Measurements from ENCODE around the gene SCGB2B2.
"Not testable (repeated sequence)": the region's sequence is repeated elsewhere in the genome, so short reads cannot be mapped to it uniquely, and the experiment has no call there.

The SCGB2B2 gene, protein sequence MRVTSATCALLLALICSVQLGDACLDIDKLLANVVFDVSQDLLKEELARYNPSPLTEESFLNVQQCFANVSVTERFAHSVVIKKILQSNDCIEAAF

DNA sequence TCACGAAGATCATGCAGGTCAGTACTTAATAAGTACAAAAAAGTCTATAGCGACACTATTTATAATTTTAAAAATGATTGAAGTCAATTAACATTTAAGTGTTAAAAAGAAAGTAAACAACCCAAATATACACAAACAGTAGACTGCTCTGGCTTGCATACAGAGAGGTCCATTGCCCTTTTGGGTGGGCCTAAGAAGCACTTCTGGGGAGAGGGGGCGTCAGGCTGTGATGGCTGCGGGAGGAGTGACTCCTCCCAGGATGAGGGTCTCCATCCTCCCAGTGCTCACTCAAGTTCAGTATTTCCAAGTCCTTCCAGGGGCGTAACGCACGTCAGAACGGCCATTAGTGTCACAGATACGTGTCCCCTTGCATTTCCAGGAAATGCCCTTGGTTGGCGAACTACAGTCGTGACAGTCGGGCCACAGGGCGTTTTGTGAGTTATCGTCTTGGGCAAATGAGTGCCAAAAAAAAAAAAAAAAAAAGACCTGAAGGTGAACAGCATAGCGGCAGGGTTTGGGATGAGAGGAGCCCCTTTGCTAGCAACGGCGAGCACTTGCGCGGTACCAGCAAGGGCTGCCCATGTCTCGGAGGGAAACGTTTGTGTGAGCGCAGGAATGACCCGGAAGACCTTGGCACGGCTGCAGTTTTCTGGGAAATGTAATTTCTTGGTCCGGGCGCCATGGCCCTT lies at the start of gene SCGB2B2:
Gene SCGB2B2, minus strand, starts transcription at position 463 of the 689 bp plus-strand sequence. CDS start 82,596 bp downstream, outside the sequence.
- peak; percentile 55 for DNase-seq

DNA sequence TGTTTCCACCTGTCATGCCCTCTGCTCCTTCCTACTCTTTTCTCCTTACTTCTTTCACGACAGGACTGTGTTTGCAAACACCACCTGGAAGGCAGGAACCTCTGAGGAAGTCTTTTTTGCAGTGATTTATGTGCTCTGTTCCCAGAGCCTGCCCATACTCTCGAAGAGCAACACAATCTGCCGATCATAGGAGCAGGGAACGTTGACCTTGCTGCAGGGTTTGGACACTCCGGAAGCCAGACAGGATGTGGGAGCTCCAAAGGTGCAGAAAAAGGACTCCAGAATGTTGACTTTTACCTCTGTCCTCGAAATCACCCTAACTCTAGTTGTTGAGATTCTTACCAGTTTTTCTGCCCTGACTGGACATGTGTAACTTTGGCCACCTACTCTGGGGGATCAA lies 48.4 kb upstream of the SCGB2B2 start:
- DNase-seq: no peak

DNA sequence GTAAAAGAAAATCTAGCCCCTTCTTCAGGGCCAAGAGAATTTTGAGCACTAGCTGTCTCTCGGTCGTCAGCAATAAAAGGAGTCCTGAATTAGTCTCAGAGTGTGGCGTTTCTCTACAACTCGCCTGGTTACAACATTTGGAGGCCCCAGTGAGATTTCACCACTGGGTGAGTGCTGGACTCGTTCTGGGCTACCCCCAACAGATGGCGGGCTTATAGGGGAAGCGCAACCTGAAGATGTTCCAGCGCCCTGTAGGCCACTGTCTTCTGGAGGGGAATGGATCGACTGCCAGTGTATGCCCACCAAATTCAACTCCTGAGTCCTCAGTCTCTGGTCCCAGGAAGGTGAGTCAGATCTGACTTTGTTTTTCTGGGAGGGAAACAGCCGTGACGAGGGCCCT lies 45.4 kb upstream of the SCGB2B2 start:
- DNase-seq: no peak

DNA sequence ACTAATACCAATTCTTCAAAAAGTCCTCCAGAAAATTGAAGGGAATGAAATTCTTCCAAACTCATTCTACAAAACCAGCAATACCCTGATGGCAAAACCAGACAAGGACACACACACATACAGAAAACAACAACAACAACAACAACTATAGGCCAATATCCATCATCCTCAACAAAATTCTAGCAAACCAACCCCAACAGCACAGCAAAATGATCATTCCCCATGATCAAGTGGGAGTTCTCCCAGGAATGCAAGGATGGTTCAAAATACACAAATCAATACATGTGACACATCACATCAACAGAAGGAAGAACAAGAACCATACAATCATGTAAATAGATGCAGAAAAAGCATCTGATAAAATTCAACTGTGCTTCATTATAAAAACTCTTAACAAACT lies 38.4 kb upstream of the SCGB2B2 start:
- no peak for DNase-seq

DNA sequence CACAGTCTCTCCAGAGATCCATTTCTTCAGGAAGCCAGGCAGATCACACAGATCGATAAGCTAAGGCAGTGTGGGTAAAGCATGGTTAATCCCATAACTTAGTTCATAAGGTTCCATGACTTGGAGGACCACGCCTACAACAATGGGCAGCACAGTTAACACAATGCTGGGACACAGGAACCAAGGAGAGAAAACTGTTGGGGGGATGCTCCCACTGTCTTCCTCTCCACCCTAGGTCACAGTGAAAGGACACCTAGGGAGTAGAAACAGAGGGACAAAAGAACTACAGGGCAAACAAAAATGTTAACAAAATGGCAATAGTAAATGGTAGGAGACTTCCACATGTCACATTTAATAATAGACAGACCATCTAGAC lies 36.3 kb upstream of the SCGB2B2 start:
- DNase-seq: no peak

DNA sequence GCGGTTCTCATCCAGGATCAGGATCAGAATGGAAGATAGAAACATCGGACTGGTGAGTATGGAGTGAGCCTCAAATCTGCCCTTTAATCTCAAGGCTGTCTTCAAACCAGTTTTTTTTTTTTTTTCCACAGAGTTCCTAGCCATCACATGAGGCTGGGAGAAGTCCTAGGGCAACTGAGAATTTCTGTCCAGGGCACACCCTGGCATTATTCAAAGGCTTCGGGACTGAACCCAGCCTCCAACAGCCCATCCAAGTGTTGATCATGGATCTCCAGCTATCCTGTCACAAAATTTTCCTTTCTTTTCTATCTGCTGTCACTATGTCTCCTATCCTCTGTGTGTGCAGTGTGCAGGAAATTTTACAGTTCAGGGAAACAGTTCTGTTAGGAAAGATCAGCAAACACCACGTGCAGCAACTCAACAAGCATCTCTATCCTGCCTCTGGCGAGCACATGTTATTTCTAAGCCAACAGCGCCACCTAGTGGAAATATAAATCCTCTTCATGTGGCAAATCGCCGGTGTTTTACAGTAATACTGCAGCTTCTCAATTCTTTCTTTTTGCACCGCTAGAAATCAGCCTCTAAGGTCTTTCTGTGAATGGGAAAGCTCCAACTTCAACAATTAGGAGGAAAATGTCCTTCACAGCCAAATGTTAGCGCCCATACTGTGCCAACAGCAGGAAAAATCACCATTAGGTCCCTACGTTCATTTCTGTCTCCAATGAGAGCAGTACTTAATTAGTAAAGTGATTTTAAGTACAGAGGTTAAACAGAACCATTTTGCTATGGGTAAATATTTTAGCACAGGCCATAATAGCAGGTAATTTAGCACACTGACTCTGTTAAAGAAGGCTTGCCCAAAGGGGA lies 35.7 kb upstream of the SCGB2B2 start:
- DNase-seq: peak; percentile 84

DNA sequence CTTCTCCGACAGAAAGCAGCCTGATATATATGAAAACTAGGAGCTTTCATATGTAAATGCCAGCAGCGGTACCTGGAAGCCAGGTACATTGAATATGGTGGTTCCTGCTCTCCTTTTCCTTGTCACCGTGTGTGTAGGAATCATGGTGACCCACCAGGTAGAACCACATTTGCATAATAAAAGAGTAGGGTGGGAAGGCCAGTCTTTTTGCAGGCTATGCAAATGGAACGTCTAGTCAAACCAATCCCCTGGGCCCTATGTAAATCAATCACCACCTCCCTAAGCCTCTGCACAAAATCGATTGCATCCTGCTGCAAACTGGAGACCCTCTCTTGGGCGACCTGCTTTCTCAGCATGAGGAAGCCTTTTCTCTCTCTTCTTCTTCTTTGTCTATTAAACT lies 34.9 kb upstream of the SCGB2B2 start:
- no peak for DNase-seq

DNA sequence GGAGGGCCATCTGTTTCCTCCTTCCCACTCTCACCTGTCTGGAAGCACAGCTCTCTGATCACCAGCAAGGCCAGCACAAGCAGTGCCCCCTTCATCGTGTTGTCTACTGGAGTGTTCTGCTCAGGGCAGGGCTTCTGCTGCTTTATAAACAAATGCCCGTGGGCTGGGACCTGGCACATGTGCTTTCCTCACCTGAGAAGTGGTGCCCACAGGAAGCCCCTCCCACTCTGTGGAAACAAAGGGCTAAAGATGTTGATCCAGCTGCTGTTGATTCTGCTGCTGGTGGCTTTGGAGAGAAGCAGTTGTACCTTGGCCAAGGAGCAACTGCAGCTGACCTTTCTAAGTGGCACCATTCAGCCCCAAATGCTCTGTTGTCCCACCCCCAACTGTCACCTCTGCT lies 30.7 kb upstream of the SCGB2B2 start:
- no peak for DNase-seq

DNA sequence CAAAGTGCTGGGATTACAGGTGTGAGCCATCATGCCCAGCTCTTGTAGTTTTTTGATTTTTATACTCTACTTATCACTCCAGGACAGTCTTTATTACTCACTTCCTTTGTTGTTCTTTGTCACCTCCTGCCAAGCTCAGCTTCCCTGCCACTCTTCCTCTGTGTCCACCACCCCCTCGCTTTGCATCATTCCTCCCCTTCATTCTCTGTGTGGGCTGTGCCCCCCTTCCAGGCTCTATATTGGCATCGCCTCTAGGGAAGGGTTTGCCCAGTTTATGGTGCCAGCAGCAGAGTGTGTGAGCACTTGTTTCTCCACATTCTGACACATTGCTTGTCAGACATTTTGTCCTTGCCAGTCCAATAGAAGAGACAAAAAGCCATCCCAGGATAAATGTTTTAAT lies 15.6 kb upstream of the SCGB2B2 start:
- DNase-seq: no peak

DNA sequence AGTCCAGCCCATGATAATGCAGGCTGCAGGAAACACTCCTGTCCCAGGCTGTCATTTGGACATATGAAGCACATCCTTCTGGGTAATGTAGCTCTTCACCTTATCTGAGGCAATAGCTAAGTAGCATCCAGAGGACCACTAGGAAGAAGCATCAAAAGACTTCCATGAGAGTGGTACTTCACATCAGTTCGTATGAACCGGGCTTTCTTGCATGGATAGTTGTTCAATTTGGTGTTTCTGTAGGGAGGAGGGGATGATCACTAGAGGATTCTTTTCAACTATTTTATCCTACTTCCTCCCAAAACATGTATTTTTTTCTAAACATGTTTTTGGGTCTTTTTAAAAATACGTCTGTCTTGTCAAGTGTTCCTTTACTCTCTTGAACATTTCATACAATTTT lies 13.4 kb upstream of the SCGB2B2 start:
- no peak for DNase-seq

DNA sequence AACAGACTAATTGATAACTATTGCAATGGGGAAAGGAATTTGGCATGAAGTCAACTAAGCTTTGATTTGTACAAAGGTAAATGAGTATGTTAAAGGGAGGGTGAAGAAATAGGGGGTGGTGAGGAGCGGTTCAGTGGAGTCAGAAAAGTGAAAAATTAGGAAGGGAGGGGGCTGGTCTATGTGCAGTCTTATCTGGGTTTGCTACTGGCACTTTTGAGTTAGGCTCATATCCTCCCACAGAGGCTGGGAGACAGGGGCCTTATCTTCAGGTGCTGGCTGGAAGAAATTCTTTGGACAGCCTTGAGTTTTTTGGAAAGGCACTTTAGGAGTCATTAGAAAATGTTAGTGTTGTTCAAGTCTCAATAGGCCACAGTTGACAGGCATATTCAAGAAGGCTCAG lies 11.6 kb upstream of the SCGB2B2 start:
- no peak for DNase-seq

DNA sequence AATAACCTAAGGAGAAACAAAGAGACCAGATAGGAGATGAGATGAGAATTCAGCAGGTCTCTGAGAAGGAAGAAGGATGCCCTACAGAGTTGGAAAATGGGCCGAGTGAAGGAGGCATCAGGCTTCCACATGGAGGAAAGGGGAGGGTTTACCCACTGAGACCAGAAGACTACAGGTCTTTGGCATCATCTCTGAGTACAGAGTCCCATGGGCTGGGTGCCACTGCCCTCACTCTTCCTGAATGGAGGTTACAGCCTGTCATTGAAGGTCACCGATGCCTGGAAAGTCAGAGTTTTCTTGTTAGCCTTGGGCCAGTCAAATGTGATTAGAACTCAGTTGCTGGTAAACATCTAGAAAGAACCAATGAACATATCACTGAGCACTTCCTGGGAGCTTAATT lies 10.4 kb upstream of the SCGB2B2 start:
- no peak for DNase-seq

DNA sequence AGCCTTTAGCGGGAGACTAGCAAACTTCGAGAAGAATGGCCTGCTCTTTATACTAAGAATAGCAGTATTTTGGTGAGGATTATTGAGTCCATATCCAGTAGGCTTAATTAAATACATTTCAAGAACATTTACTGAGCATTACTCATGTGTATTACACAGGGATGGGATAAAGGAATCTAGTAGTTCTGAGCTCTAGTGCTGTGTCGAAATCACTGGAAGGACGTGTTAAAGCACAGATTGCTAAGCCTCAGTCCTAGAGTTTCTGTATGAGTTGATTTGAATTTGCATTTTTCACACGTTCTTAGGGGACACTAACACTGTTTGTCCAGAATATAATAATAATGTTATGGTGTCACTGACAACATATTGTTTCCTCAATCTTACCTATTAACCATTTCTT lies 9.5 kb upstream of the SCGB2B2 start:
- DNase-seq: no peak

DNA sequence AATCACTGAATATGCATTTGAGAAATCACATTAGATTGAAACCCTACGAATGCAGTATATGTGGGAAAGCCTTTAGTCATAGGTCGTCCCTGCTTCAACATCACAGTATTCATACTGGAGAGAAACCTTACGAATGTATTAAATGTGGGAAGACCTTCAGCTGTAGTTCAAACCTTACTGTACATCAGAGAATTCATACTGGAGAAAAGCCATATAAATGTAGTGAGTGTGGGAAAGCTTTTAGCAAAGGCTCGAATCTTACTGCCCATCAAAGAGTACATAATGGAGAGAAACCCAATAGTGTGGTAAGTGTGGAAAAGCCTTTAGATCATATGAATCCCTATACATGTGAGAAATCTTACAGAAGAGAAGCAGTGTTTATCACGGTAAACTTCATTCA lies 8.3 kb upstream of the SCGB2B2 start:
- not testable (repeated sequence) for DNase-seq

DNA sequence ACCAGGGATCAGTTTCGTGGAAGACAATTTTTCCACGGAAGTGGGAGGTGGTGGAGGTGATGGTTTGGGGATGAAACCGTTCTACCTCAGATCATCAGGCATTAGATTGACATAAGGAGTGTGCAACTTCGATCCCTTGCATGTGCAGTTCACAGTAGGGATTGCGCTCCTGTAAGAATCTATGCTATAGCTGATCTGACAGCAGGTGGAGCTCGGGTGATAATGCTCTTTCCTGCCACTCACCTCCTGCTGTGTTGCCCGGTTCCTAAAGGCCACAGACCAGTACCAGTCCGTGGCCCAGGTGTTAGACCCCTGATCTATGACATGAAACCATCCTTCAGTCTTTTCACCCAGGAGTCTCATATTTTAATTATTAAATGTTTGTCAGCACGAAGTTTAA lies 4.5 kb upstream of the SCGB2B2 start:
- DNase-seq: no peak

DNA sequence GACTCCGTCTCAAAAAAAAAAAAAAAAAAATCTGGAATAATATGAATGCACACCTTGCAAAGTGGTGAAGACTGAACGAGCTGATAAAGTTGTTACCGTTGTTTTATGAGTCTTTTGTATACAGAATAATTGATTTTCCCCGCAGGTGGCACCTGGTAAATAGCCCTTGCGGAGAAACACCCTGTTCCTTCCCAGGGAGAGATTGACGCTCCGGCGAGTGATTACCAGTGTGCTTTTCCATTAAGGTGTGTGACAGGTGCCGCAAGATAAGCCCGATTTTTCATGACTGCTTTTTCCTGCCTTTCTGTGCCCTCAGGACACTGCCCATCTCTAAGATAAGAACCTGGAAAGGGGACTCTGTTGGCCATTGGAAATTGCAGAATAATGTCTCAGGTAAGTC lies 1.5 kb upstream of the SCGB2B2 start:
- no peak for DNase-seq

DNA sequence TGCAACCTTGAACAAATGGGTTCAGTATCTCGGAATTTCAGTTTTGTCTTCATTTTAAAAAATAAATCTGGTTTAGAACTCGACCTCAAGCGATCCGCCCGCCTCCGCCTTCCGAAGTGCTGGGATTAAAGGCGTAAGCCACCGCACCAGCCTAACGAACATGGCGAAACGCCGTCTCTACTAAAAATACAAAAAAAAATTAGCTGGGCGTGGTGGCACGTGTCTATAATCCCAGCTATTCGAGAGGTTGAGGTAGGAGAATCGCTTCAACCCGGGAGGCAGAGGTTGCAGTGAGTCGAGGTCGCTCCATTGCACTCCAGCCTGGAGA lies 1.1 kb upstream of the SCGB2B2 start:
- no peak for DNase-seq

DNA sequence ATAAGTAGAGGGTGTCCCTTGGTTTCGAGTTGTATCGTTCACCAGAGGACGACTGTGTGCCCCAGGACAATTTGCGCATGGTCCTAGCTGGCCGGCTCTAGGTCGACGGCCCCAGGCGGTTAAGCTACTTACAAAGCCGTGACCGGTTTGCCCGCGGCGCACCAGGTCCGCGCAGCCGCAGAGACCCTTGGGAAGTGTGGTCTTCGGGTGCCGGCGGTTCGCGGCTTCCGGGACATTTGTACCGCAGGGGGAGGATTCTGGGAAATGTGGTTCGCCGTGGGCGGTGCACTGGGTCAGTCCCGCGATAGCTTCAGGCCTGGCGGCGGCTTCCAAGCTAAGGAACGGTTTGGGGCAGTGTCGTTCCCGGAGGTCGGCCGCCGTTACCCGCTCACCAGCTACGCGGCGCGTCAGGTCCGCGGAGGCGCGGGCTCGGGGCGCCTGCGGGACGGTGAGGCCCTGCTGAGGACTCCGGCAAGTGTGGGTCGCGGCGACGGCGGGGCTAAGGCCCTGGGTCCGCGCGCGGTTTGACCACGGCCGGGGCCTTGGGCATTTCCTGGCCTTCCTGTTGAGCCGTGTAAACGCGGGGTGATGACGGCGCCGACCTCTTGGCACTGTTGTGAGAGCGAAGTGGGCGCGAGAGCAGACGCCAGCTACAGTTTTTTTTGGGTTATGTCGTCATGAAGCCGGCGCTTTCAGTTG lies 576 bp upstream of the SCGB2B2 start, which contains the start of gene ZNF302:
Gene ZNF302, plus strand, starts transcription at position 293 of the 699 bp plus-strand sequence. CDS start 1,127 bp downstream, outside the sequence.
- DNase-seq: peak; percentile 98

DNA sequence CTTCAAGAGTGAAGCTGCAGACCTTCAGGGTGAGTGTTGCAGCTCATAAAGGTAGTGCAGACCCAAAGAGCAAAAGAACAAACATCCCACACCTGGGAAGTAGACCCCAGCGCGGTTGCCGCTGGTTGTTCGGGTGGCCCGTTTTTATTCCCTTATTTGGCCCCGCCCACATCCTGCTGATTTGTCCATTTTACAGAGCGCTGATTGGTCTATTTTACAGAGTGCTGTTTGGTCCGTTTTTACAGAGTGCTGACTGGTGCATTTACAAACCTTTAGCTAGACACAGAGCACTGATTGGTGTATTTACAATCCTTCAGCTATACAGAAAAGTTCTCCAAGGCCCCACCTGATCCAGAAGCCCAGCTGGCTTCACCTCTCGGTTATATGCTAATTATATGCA lies 1.0 kb downstream of the SCGB2B2 start:
- DNase-seq: no peak

DNA sequence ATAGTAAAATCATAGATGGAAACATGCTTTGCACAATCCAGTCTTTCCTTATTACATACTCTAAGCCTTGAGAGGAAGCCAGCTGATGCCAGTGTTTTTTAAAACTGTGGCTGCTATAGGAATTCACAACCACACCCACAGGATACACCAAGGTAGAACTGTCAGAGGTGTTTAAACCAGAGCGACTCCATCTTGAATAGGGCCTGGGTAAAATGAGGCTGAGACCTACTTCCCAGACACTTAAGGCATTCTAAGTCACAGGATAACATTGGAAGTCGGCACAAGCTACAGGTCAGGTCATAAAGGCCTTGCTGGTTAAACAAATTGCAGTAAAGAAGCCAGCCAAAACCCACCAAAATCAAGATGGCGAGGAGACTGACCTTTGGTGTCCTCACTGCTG lies 1.7 kb downstream of the SCGB2B2 start:
- DNase-seq: no peak

DNA sequence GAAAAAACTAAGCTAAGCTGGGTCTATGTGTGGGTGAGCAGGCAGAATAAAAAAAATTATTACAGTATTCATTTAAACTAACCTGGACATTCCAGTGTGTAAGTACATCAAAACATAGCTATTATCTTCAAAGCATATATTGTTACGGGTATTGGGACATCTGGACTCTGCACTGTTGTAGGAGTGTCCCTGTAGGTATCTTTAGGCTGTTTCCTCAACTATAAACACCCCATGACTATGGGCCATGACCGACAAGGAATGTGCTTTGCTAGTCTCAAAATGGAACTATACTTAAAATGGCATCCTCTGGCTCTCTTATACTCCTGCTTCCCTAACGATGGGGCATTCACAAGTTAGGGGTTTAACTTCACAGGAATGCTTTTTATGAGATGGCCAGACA lies 3.4 kb downstream of the SCGB2B2 start:
- DNase-seq: no peak

DNA sequence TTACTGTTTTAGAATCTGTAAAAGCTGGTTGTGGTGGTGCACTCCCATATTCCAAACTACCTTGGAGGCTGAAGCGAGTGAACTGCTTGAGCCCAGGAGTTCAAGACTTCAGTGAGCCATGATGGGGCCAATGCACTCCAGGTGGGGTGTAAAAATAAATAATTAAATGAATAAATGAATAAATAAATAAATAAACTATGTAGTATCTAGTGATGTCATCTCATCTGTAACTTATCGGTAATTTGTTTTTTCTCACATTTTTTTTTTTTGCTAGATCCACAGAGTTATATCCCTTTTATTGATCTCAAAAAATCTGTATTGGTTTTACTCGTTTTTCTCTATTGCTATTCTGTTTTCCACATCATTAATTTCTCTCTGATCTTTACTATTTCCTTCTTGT lies 5.0 kb downstream of the SCGB2B2 start:
- DNase-seq: no peak

DNA sequence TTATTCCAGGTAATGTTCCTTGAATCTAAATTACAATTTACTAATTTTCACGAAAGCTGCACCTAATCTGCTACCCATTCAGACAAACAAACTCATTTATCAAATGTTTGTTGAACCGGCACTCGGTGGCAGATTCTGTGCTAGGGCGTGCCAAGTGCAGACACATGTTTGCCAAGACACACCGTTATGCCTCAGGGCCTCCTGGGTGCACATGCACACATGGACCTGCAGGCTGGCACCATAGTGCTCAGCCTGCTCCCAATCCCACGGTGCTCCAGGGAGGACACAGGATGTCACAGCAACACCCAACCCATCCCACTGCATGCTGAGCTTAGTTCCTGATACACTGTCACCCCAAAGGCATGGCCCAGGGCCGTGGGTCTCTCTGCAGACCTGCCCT lies 7.7 kb downstream of the SCGB2B2 start:
- DNase-seq: no peak

DNA sequence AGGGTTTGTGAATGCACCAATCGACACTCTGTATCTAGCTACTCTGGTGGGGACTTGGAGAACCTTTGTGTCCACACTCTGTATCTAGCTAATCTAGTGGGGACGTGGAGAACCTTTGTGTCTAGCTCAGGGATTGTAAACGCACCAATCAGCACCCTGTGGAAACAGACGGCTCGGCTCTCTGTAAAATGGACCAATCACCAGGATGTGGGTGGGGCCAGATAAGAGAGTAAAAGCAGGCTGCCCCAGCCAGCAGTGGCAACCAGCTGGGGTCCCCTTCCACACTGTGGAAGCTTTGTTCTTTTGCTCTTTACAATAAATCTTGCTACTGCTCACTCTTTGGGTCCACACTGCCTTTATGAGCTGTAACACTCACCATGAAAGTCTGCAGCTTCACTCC lies 8.3 kb downstream of the SCGB2B2 start:
- not testable (repeated sequence) for DNase-seq

Data from suppressor macrophage treated with lipopolysaccharide for 4 hours (primary cell).